Measurements from ENCODE around the gene ALKBH8. TPM values are rescaled to one million over a fixed set of nuclear protein-coding genes. Genes with fewer than 3 reads are reported as not detected.
A peak's percentile ranks its signal among the peaks of the same experiment; 100 is the strongest.
"Not testable (repeated sequence)": the region's sequence is repeated elsewhere in the genome, so short reads cannot be mapped to it uniquely, and the experiment has no call there.

The ALKBH8 gene
- total RNA-seq, 1 donor from 2014 or later: 20.1 TPM

GRCh38 chr11:107577346-107577711 is 11.8 kb upstream of the ALKBH8 start:
- no peak for DNase-seq

GRCh38 chr11:107576497-107577345 is 11.2 kb upstream of the ALKBH8 start:
- not testable (repeated sequence) for DNase-seq

GRCh38 chr11:107573438-107573837 is 7.9 kb upstream of the ALKBH8 start:
- DNase-seq: no peak

- DNase-seq: no peak
Observed at GRCh38 chr11:107570015-107570414, 4.5 kb upstream of the ALKBH8 start.

- no peak for DNase-seq
Observed at GRCh38 chr11:107567739-107568335, 2.3 kb upstream of the ALKBH8 start.

- DNase-seq: no peak
Observed at GRCh38 chr11:107566569-107566968, 1.0 kb upstream of the ALKBH8 start.

GRCh38 chr11:107565955-107566501 is 493 bp upstream of the ALKBH8 start:
- not testable (repeated sequence) for DNase-seq

GRCh38 chr11:107564877-107565218 is 687 bp downstream of the ALKBH8 start:
- DNase-seq: no peak

GRCh38 chr11:107563702-107564101 is 1.8 kb downstream of the ALKBH8 start:
- DNase-seq: no peak

- DNase-seq: no peak
Observed at GRCh38 chr11:107562647-107563208, 2.8 kb downstream of the ALKBH8 start.

GRCh38 chr11:107561688-107562087 is 3.8 kb downstream of the ALKBH8 start:
- DNase-seq: no peak

GRCh38 chr11:107550304-107550703 is 15.2 kb downstream of the ALKBH8 start:
- DNase-seq: no peak

- DNase-seq: no peak
Observed at GRCh38 chr11:107549954-107550285, 15.6 kb downstream of the ALKBH8 start.

GRCh38 chr11:107549253-107549953 is 16.1 kb downstream of the ALKBH8 start:
- DNase-seq: peak; percentile 6

- DNase-seq: no peak
Observed at GRCh38 chr11:107547961-107548360, 17.6 kb downstream of the ALKBH8 start.

GRCh38 chr11:107545101-107545514 is 20.4 kb downstream of the ALKBH8 start:
- DNase-seq: no peak

- DNase-seq: no peak
Observed at GRCh38 chr11:107538821-107539220, 26.7 kb downstream of the ALKBH8 start.

- DNase-seq: no peak
Observed at GRCh38 chr11:107538239-107538638, 27.3 kb downstream of the ALKBH8 start.

GRCh38 chr11:107537155-107537554 is 28.4 kb downstream of the ALKBH8 start:
- DNase-seq: not testable (repeated sequence)

- DNase-seq: no peak
Observed at GRCh38 chr11:107526197-107526596, 39.3 kb downstream of the ALKBH8 start.

- DNase-seq: no peak
Observed at GRCh38 chr11:107508858-107509244, 56.7 kb downstream of the ALKBH8 start.

GRCh38 chr11:107508201-107508857 is 57.2 kb downstream of the ALKBH8 start:
- DNase-seq: no peak
